GM21619 (cell line): ENCODE data around the gene ATP1B1.
"Not testable (repeated sequence)": the region's sequence is repeated elsewhere in the genome, so short reads cannot be mapped to it uniquely, and the experiment has no call there.

ENCODE experiments used
- ATAC-seq: cut with Tn5 transposase; IDR thresholded peaks from one replicate; pipeline ENCODE4 v1.9.1; 2021; ENCODE audit not compliant: unreplicated experiment

ATP1B1 gene

DNA sequence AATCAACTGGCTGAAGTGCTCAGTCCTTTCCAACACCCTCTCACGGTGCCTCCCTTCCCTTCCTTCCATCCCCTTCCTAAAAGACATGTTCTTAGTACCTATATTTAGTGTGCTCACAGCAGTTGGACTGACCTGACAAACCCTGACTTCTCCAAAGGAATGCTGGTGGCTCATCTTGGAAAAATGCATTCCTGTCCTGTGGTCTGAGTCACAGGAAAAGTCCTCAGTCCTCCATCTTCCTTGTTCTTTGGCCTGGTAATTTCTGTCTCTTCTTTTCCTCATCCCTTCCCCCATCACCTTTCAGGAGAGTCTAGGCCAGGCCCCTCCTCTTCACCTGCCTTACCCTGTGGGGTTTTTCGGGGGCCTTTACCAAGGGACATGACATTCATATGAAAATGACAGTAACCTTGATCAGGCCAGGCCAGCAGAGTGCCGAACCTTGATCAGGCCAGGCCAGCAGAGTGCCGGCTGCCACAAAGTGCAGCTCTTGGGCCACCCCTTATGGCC, 7.2 kb downstream of the ATP1B1 start:
- ATAC-seq, result no peak

DNA sequence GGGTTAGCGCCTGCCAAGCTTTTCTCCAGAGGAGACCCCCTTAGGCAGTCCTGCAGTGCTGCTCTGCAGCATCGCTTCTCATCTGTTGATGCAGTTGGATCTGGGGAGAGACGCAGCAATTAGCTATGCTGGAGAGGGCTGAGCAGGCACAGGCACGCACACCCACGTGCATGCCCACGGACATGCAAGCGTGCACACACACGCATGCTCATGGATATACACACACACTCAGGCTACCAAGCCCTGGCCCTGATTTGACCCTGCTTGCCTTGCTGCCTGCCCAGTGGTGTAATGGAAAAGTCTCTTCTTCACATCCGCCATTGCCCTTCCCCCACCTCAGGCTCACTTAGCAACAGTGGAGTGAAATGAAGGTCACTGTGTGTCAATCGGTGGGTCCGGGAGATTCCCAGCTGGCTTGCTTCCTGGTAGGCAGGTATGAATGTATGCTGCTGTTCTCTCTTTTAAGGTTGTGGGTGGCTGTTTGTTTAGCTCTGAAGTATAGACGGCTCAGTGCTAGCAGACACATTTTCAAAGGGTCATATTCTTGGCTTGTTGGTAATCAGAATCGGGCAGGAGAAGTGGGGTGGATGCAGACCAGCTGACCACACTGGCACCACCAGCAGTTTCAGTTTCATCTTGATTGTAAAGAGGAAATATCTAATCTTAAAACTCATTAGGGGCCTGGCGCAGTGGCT, 9.5 kb downstream of the ATP1B1 start:
- ATAC-seq, result peak; percentile 57

DNA sequence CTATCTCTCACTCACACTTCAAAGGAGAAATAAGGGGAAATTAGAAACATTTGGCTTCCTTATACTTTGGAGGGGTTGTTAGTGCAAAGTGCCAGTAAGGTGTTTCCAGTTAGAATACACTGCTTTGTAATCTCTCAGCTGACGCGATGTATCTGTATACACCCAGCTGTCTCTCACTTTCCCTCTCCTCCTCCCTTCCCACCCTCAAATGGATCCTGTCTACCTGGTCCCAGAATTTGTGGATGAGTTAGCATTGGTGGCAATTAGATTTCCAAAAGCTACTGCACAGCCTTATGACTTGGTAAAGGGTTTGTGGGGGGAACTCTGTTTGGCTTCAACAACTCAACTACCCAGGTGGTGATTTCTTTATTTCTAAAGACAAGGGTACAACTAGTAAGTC, 10.5 kb downstream of the ATP1B1 start:
- no peak for ATAC-seq

DNA sequence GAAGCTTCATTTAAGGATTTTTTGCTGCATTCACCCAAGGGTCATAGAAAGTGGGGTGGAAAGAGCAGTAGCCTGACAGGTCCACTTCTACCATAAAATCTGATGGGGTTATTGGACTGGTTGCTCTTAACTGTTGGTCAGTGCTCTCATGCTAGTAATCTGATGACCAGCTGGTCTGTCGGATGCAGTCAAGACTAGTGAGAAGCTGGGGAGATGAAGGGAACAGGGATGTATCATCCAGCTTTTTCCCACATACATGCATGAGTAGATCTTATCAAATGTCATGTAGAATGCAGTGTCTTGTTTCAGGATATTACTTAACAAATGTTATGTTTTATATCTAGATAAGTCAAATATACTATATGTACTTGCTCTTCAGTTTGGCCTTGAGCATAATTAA, 11.1 kb downstream of the ATP1B1 start:
- no peak for ATAC-seq

DNA sequence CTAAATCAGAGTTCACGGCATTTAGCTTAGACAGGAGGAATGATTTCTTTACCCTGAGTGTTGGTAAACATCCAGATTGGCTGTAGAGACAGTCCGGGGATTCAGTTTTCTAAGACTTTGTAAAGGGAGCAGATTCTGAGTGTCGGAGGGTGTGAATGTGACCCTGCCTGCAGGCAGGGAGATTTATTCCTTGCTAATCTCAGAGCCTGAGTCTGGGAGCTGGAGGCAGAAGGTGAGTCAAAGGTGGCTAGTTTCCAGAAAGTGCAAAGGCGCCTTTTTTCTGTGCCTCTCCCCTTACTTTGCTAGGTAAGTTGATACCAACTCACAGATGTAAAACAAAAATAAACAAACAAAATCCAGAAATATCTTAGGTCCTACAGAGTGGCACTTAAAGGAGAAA, 11.7 kb downstream of the ATP1B1 start:
- no peak for ATAC-seq

DNA sequence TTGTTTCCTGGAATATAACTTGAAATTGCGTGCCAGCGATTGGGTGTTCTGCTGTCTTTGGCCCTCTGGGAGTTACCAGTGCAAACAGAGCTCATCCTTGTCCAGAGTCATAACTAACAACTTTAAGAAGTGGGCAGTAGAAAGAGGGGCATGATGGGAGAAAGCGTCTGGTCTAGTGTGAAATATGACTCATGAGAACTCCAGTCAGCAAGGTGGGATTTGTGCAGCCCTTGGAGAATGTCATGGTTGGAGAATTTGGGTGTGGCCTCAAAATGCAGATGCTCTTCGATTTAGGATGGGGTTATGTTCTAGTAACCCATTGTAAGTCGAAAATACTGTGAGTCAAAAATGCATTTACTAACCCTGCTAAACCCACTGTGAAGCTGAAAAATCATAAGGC, 12.9 kb downstream of the ATP1B1 start:
- no peak for ATAC-seq

DNA sequence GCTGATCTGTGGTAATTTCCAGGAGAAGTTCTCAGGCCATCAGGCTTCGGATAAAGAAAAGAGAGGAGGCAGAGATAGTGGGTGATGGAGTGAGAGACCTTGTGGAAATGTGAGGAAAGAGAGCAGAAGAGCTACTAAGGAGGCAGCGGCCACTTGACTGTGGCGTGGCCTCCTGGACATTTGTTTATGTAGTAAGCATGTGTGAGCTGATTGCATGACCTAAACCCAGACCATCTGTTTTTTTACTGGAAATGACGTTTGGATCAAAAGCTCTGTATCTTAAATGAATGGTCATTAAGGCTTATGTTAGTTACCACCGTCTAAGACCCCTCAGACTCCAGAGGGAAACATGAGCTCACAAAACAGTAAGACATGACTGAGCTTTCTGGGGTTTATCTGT, 13.6 kb downstream of the ATP1B1 start:
- ATAC-seq, result no peak

DNA sequence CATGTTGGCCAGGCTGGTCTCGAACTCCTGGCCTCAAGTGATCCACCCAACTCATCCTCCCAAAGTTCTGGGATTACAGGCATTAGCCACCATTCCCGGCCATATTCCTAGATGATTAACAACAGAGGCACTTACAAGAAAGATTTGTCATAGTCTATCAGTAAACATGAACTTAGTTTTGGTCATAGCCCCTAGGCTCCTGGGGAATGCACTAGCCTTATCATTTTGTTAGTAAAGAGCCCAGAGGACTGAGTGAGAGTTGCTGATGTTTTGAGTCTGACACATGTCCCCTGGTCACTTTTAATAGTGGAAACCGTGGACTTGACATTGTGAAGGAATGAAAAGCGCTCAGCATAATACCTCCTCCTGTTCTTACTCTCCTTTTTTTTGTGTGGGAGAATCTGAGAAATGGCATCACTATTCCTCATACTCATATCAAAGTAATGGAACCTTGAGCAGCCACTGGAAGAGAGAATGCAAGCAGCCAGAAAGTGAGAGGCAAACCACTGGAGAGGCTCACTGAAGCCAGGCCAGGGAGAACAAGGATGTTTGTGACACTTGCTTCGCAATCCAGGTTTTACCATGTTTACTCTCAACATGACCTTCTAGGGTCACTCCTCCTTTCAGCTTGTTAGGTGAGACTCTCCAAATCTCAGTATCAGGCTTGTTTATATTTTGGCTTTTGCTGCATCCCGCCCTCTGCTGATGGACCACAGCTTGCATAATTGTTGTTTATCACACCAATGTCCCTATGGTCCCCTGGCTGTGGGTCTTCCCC, 14.8 kb downstream of the ATP1B1 start:
- ATAC-seq, result no peak

DNA sequence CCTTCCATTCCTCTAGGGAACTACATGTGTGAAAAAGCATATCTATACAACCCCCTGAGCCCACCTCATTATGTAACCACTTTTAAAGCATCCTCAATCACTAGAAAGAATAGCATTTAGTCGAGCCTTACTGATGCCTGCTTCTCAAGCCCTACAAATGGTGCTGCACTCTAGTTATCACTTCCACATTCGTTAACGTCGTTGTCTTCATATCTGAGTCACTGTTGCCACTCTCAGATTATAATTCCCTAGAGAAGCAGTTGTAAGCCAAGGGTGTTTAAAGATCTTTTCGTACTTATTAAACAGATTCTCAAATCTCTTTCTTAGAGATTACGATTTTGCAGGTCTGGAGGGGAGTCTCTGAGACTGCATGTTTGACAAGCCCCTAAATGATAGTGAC, 16.5 kb downstream of the ATP1B1 start:
- no peak for ATAC-seq

DNA sequence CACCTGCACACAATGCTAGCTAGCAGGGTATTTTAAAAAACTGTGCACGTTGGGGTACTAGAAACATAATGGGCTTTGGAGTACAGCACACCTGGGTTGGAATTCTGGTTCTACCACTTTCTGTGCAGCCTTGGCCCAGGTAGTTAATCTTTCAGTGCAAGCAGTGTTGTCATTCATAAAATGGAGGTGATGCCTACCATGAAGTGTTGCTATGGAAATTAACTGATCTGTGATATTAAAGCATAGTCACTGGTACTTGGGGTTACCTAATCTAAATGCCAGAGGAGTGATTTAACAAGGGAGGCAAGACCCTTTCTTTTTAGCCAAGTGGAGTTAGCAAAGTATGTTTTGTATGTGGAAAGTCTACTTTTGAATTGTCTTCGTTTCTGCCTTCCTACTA, 18.0 kb downstream of the ATP1B1 start:
- no peak for ATAC-seq

DNA sequence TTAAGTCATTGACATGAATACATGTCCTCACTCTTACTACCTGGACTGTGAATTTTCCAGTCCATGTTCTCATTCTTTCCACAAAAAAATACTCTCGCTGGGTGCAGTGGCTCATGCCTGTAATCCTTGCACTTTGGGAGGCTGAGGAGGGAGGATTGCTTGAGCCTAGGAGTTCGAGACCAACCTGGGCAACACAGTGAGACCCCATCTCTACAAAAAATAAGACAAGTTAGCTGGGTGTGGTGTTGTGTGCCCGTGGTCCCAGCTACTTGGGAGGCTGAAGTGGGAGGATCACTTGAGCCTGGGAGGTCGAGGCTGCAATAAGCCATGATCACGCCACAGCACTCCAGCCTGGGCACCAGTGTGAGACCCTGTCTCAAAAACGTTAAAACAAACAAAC, 19.1 kb downstream of the ATP1B1 start:
- ATAC-seq, result not testable (repeated sequence)

DNA sequence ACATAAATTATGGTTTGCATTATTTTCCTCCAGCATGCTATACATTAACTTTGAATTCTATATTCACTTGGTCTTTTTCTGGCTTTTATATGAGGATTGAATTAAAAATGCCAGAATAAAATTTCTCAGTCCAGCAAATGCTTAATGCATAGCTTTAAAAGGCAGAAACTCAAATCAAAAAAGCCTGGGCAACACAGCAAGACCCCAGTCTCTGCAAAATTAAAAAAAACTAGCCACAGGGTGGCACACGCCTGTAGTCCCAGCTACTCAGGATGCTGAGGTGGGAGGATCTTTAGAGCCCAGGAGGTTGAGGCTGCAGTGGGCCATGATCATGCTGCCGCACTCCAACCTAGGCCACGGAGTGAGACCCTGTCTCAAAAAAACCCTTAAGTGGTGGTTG, 19.8 kb downstream of the ATP1B1 start:
- ATAC-seq, result no peak

DNA sequence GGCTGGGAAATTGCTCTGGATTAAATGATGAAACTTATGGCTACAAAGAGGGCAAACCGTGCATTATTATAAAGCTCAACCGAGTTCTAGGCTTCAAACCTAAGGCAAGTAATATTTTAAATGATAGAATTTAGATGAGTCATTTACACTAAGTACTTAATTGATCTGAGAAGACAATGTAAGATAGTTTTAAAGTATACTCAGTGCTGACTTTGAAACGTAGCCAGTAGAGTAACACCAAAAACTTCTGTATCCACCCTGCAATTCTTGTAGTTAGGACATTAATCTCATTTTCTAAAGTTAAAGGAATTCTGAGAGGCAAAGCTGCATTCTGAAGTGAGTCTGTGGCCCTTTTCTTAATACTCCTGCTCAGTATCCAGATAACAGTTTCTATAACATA, 20.8 kb downstream of the ATP1B1 start:
- ATAC-seq, result no peak

DNA sequence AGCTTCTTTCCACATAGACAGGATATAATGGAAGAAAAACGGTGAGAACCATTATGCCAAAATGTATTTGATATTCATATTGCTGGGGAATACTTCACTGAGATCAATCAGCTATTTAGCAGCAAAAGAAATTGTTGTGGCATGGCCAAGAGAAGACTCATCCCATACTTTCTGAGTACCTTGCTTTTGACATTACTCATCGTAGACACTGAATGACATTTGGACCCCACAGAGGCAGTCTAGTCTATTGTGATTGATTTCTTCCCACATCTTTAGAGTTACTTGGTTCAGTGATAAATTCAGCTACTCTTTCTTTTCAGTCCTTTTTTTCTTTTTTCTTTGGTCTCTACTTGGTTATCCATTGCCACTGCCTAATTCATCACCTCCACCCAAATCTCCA, 22.1 kb downstream of the ATP1B1 start:
- ATAC-seq, result no peak

DNA sequence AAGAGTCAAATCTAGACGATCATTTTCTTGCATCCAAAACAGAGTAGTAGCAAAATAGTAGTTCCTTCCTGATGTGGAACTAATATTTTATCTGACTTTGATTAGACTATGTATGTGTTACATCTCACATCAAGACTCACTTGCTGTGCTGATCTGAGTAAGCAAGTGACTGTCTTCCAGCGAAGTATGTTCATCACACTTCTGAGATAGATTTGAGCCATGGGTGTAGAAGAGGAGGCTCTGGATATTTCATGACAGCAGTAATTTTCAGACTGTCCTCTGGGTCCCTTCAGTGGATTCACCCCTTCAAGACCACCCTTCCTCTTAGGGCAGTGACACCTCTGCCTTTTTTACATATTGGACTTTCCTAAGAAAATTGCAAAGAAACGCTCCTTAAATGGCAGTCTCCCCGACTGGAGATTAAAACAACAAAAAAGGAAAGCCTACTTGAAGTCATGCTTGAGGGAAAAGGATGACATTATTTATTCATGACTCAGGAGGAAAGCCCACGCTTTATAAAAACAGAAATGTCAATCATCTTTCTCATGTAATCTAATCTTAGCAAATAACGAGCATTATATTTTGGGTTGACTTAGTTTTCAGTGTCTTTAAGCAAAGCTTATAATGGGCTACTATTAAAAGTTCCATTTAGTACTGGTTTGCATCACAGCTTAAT, 22.8 kb downstream of the ATP1B1 start:
- ATAC-seq, result no peak

DNA sequence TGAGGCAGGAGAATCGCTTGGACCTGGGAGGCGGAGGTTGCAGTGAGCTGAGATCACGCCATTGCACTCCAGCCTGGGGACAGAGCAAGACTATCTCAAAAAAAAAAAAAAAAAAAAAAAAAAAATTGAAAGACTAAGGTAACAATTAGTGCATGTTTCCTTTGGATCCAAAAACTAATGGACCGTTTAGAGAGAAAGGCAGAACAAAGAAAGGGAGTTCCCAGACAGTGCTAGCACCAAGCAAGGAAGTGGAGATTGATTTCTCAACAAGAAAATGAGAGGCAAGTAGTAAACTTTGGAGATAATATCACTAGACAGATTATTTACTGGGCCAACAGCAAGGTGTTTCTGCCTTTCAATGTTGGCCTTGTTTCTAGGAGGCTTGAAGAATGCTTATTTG, 24.2 kb downstream of the ATP1B1 start:
- no peak for ATAC-seq

DNA sequence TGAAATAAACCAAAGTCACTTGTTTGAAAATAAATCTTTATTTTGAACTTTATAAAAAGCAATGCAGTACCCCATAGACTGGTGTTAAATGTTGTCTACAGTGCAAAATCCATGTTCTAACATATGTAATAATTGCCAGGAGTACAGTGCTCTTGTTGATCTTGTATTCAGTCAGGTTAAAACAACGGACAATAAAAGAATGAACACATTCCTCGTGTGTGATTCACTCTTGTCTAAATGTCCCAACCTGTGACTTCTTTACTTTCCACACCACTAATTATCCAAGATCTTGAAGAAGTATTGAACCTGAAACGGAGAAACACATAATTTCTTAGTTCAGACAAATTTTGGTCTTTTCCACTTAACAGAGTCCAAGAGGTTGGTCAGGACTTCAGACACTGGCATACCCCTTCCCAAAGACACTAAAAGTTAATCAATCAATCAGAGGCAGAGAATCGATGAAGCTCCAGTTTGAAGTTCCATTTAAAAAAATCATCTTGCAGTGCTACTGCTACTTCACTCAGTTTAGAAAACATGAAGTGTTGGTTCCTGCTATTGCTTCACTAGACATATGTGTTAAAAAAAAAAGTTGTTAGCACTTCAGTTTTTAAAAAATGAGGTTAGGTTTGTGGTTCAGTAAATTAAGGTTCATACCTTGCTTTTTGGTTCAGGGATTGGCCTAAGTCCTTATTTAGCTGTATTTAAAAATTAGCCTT, 26.2 kb downstream of the ATP1B1 start:
- no peak for ATAC-seq

DNA sequence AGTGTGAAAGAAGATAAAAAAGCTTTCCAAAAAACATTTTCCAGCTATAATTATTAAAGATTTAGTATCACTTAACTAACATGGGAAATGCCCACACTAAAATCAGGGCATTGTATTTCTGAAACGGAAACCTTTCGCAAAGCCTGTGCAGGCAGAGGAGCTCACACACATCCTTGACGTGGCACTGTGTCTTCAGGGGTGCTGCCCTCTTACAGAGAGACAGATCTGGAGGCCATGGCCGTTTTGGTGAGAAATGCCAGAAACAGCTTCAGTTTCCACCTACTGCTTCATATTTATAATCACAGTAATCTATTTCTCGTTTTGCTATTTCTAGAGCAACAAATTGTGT, 26.7 kb downstream of the ATP1B1 start:
- no peak for ATAC-seq

DNA sequence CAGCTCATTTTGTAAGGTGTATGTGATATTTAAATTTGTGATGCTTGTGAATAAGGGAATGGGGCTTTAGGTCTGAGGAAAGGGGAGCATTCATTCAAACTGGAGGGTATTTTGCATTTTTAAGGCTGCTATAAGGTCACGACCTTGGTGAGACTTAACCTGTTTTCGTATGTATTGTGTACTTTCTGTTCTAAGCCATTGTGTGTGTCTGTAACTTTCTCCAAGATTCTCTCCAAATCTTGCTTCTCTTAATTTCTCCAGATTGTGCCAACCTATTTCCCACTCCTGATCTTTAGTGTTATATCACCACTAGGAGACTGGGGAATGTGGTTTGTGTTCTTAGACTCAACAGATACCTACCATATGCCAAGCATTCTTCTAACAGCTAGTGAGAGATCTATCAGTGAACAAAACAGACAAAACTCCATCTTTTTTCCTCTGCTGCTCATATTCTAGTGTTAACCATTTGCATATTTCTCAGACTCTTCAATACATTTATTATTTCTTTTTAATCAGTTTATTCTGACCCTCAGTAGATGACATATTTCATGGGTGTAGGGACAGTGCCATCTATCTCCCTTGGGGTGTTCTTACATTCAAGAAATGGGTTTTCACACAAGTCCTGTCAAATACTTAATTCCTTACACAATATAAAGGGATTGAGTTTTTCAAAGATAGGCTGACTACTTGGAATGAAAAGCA, 27.5 kb downstream of the ATP1B1 start:
- ATAC-seq, result no peak

DNA sequence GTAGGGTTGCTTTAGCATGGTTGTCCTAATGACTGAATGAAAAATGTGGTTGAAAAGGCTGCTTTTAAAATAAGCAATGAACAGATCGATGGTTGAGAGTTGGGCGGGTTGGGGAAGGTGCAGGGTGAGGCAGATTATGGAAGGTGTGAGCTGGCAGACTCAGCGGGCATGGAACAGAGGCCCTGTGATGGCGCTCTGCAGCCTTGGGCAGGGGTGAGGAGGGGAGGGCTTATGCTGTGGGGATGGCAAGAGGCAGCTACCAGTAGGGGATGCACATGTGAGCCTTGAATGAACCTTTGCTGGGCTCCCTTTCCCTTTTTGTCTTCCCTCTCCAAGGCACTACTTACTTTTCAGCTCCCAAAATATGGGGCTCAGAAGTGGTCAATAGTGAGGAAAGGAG, 30.9 kb downstream of the ATP1B1 start:
- ATAC-seq, result no peak
